Tibial nerve (tissue), 4 donors: ENCODE measurements around the gene SH3BP4.

Experiments
- EP300 ChIP-seq, 2 donors: sonication (generic); formaldehyde crosslinking; IDR thresholded peaks; one replicate each; pipeline ENCODE4 v1.6.1; 2017; ENCODE audit warnings: antibody characterized with exemption in 2 of 2, mild to moderate bottlenecking in 1 of 2
- POLR2A ChIP-seq, 2 donors: fragments of 450-650 bp; IDR thresholded peaks; one replicate each; pipeline ENCODE4 v1.6.1; 2017; ENCODE audit warnings: antibody characterized with exemption in 2 of 2, mild to moderate bottlenecking in 2 of 2, moderate library complexity in 2 of 2
- TF ChIP-seq, protein P1 (sequence below), 5 experiments: fragments of 200-600 bp in 3 of 5; fragments of 450-650 bp in 2 of 5; sonication (generic) in 3 of 5; IDR thresholded peaks; one replicate each; pipeline ENCODE4 v1.5.1; 2016 to 2019; ENCODE audit warnings: antibody characterized with exemption in 5 of 5, mild to moderate bottlenecking in 3 of 5, moderate library complexity in 2 of 5

DNA sequence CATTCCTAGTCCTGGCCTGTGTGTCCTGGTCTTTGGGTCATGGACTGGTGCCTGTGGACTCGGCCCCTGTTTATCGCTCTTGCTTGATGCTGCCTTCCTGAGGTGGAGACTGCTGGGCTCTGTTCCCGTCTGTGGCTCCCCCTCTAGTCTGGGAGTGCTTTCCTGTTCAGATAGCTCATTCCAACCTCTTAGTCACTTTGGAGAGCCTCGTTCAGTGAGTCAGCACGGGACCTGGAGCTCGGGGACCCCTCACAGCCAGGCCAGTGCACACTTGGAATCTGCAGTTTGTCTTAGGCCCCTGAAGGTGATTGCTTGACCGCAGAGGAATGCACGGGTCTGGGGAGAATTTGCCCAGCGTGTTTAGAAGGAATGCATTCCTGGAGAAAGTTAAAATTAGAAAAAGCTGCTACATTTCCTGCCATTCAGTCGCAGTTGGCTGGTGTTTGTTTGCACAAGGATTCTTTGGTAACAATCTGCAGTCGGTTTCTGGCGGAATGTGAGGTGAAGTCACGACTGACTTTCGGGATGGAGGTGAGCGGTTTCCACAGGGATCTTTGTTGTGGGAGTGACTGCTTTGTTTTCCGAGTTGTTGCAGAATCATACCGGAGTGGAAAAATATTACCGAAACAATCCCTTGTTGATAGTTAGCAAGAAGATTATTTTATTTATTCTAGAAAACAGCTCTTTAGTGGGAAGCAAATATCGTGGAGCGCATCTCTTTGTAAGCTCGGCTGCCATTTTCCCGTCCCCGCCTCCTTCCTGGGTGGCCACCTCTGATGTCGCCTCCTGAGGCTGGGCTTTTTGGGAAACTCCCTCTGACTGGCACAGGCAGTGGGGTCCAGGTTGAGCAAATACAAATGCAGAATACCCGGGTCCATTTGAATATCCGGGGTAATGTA is 29.6 kb downstream of the SH3BP4 start:
- TF ChIP-seq, protein P1, sequence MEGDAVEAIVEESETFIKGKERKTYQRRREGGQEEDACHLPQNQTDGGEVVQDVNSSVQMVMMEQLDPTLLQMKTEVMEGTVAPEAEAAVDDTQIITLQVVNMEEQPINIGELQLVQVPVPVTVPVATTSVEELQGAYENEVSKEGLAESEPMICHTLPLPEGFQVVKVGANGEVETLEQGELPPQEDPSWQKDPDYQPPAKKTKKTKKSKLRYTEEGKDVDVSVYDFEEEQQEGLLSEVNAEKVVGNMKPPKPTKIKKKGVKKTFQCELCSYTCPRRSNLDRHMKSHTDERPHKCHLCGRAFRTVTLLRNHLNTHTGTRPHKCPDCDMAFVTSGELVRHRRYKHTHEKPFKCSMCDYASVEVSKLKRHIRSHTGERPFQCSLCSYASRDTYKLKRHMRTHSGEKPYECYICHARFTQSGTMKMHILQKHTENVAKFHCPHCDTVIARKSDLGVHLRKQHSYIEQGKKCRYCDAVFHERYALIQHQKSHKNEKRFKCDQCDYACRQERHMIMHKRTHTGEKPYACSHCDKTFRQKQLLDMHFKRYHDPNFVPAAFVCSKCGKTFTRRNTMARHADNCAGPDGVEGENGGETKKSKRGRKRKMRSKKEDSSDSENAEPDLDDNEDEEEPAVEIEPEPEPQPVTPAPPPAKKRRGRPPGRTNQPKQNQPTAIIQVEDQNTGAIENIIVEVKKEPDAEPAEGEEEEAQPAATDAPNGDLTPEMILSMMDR (IDR thresholded peaks at IDR 0.05) = no peak
- TF ChIP-seq POLR2A (IDR thresholded peaks at IDR 0.05) (no peak), EP300 (IDR thresholded peaks at IDR 0.05) (peak in 1 of 2 donors; percentile 50)
